22Rv1 (cell line): ENCODE data around the gene TJP3.

ENCODE experiments used
- ZFX ChIP-seq: fragments of 450-650 bp; IDR thresholded peaks from 2 replicates; pipeline ENCODE4 v1.6.1; 2017; ENCODE audit warnings: antibody characterized with exemption, borderline replicate concordance
- TF ChIP-seq, protein P1 (sequence below): fragments of 450-650 bp; IDR thresholded peaks from 2 replicates; pipeline ENCODE4 v1.5.1; 2017; ENCODE audit warnings: mild to moderate bottlenecking

DNA sequence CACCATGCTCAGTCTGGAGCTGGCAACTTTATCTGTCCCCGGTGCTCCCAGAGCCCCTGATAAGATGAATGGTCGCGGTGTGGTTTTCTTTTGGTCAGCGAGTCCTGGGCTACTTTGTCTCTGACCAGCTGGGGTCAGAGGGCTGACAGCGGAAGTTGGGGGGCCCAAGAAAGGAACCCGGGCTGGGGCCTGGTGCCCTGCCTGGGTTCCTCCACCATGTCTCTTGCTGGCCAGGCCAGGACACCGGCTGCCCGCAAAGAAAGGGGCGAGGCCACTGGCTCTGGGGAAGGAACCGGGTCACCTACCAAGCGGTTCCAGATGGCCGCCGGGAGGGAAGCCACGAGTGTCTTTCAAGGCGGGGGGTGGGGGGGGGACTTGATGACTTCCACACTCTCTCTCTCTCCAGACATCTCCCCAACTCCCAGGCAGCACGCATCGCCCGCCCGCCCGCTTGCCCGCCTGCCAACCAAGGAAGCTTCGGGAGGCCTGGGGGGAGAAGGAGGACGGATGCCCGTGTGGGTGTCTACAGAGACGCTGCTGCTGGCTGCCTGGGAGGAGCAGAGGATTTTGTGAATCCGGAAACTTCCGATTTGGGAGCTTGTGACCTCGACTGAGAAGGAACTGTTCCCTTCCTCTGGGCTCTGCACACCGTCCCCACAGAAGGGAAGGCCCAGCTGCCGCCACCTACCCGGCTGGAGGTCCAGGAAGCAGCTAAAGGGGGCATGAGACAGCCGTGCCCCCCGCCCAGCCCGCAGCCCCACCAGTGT is 9.0 kb upstream of the TJP3 start:
- TF ChIP-seq, protein P1, sequence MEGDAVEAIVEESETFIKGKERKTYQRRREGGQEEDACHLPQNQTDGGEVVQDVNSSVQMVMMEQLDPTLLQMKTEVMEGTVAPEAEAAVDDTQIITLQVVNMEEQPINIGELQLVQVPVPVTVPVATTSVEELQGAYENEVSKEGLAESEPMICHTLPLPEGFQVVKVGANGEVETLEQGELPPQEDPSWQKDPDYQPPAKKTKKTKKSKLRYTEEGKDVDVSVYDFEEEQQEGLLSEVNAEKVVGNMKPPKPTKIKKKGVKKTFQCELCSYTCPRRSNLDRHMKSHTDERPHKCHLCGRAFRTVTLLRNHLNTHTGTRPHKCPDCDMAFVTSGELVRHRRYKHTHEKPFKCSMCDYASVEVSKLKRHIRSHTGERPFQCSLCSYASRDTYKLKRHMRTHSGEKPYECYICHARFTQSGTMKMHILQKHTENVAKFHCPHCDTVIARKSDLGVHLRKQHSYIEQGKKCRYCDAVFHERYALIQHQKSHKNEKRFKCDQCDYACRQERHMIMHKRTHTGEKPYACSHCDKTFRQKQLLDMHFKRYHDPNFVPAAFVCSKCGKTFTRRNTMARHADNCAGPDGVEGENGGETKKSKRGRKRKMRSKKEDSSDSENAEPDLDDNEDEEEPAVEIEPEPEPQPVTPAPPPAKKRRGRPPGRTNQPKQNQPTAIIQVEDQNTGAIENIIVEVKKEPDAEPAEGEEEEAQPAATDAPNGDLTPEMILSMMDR, result no peak
- TF ChIP-seq ZFX, result no peak
